Endothelial cell of umbilical vein (primary cell): ENCODE data around the gene ZBTB7B. TPM values are rescaled to one million over a fixed set of nuclear protein-coding genes. Genes with fewer than 3 reads are reported as not detected.

ENCODE experiments used
- BruUV-seq: library from RNA; stranded (reverse); fragments of 400-500 nt; replicated peaks from 2 replicates; lab custom pipeline; 2021; lab: Mats Ljungman, UMichigan
- CTCF ChIA-PET: fragments of 300-600, 350-600 bp; sonication (Branson Sonifier 250); formaldehyde crosslinking; loops from one replicate; lab custom pipeline; 2021; ENCODE audit warnings: antibody characterized with exemption, inconsistent platforms; lab: Charles Lee
- POLR2A ChIA-PET: fragments of 300-600, 350-600 bp; sonication (Branson Sonifier 250); formaldehyde crosslinking; loops from one replicate; lab custom pipeline; 2021; ENCODE audit warnings: antibody characterized with exemption, inconsistent platforms; lab: Charles Lee
- DNase-seq: peaks from one replicate; pipeline ENCODE4 v3.0.0-alpha.2; 2011; ENCODE audit warnings: low read depth, low spot score
- FAIRE-seq: peaks from 2 replicates; lab custom pipeline; 2011; peaks lifted over from hg19 to GRCh38; lab: Jason Lieb, UNC
- H2AFZ ChIP-seq: 2 replicates; pipeline ENCODE4 v1.6.0; 2012; ENCODE audit warnings: low read depth, low read length, control low read depth, inconsistent platforms
- H3K27ac ChIP-seq: 2 replicates; pipeline ENCODE4 v1.5.1; 2011; ENCODE audit warnings: low read depth, mild to moderate bottlenecking, control low read depth, low read length, moderate library complexity; ENCODE audit not compliant: insufficient read depth
- H3K27me3 ChIP-seq, 2 experiments: 2 replicates each; pipeline versions ENCODE4 v1.6.0 to v1.6.1; 2011; ENCODE audit warnings: low read length in 2 of 2, mixed read lengths in 1 of 2; ENCODE audit not compliant: control insufficient read depth in 2 of 2, insufficient read depth in 2 of 2
- H3K36me3 ChIP-seq, 2 experiments: 2 replicates in 1 of 2; 3 replicates in 1 of 2; pipeline ENCODE4 v1.5.1; 2011; ENCODE audit warnings: low read length in 2 of 2, mild to moderate bottlenecking in 1 of 2, moderate library complexity in 1 of 2; ENCODE audit not compliant: control insufficient read depth in 2 of 2, insufficient read depth in 2 of 2; ENCODE audit errors: extremely low read depth in 1 of 2
- H3K4me1 ChIP-seq: 3 replicates; pipeline ENCODE4 v1.5.1; 2011; ENCODE audit warnings: mild to moderate bottlenecking, low read length; ENCODE audit not compliant: control insufficient read depth, insufficient read depth; ENCODE audit errors: extremely low read depth
- H3K4me2 ChIP-seq: 2 replicates; pipeline ENCODE4 v1.6.1; 2011; ENCODE audit warnings: low read length, control low read depth, mixed read lengths; ENCODE audit not compliant: insufficient read depth
- H3K4me3 ChIP-seq, 3 experiments: fragments of 200-600 bp in 1 of 3; sonication (generic), shearing (Covaris generic) in 1 of 3; replicated peaks in 1 of 3; 2 replicates each; pipeline ENCODE4 v1.5.1; 2011 to 2016; ENCODE audit warnings: control low read depth in 3 of 3, low read length in 3 of 3, mild to moderate bottlenecking in 2 of 3, inconsistent platforms in 1 of 3, low read depth in 1 of 3, moderate library complexity in 1 of 3; ENCODE audit not compliant: insufficient read depth in 1 of 3
- H3K79me2 ChIP-seq: 2 replicates; pipeline ENCODE4 v1.6.0; 2012; ENCODE audit warnings: low read length, inconsistent platforms; ENCODE audit not compliant: control insufficient read depth, insufficient read depth
- H3K9ac ChIP-seq: replicated peaks from 2 replicates; pipeline ENCODE3; 2011; ENCODE audit warnings: low read length, control low read depth; ENCODE audit not compliant: insufficient read depth; ENCODE audit errors: extremely low read depth
- H3K9me1 ChIP-seq: replicated peaks from 3 replicates; pipeline ENCODE4 v1.6.0; 2011; ENCODE audit warnings: mild to moderate bottlenecking, low read length; ENCODE audit not compliant: control insufficient read depth, insufficient read depth; ENCODE audit errors: extremely low read depth
- H3K9me3 ChIP-seq: replicated peaks from 2 replicates; pipeline ENCODE4 v1.5.1; 2012; ENCODE audit warnings: low read length, inconsistent platforms; ENCODE audit not compliant: control insufficient read depth, insufficient read depth
- H4K20me1 ChIP-seq: replicated peaks from 2 replicates; pipeline ENCODE3; 2011; ENCODE audit warnings: mild to moderate bottlenecking, low read length; ENCODE audit not compliant: control insufficient read depth, insufficient read depth; ENCODE audit errors: extremely low read depth
- CTCF ChIP-seq, 2 donors: IDR thresholded peaks; 1 replicate in 1 of 2; 2 replicates in 1 of 2; pipeline ENCODE4 v1.5.1; 2011; ENCODE audit warnings: low read length in 2 of 2, mild to moderate bottlenecking in 2 of 2, moderate library complexity in 2 of 2, control low read depth in 1 of 2, inconsistent platforms in 1 of 2, low read depth in 1 of 2; ENCODE audit not compliant: insufficient read depth in 1 of 2; ENCODE audit errors: extremely low read depth in 1 of 2
- EZH2 ChIP-seq: IDR thresholded peaks from 2 replicates; pipeline ENCODE4 v1.6.1; 2012; ENCODE audit warnings: borderline replicate concordance, low read depth, mild to moderate bottlenecking, moderate library complexity, low read length, inconsistent platforms; ENCODE audit not compliant: severe bottlenecking
- FOS ChIP-seq: IDR thresholded peaks from 2 replicates; pipeline ENCODE4 v1.6.1; 2011; ENCODE audit warnings: mild to moderate bottlenecking, low read length, moderate library complexity, borderline replicate concordance; ENCODE audit not compliant: insufficient read depth
- GATA2 ChIP-seq: IDR thresholded peaks from 2 replicates; pipeline ENCODE4 v1.7.0; 2011; ENCODE audit warnings: low read depth, mild to moderate bottlenecking, moderate library complexity, mixed read lengths, low read length; ENCODE audit not compliant: insufficient read length, insufficient read depth
- JUN ChIP-seq: IDR thresholded peaks from 2 replicates; pipeline ENCODE4 v1.6.1; 2011; ENCODE audit warnings: borderline replicate concordance, low read depth; ENCODE audit not compliant: insufficient read length, insufficient read depth
- MAX ChIP-seq: IDR thresholded peaks from 2 replicates; pipeline ENCODE4 v1.6.1; 2011; ENCODE audit not compliant: insufficient read depth, insufficient read length
- MYC ChIP-seq: IDR thresholded peaks from one replicate; pipeline ENCODE4 v1.6.1; 2011; ENCODE audit warnings: mild to moderate bottlenecking, low read depth, low read length
- POLR2A ChIP-seq: IDR thresholded peaks from 2 replicates; pipeline ENCODE4 v1.6.1; 2012; ENCODE audit warnings: low read depth, mild to moderate bottlenecking, control low read depth, low read length
- POLR2AphosphoS5 ChIP-seq: IDR thresholded peaks from 2 replicates; pipeline ENCODE4 v1.6.1; 2012; ENCODE audit warnings: low read depth, mild to moderate bottlenecking, control low read depth, low read length, moderate library complexity; ENCODE audit not compliant: insufficient read depth
- dilution Hi-C: fragments of 300-500 bp; cut with MboI; formaldehyde crosslinking; loops from one replicate; pipeline ENCODE4 v1.15.0; 2019; ENCODE audit warnings: low sequenced_read_pairs; ENCODE audit not compliant: extremely low pct_ligation_motif_present
- intact Hi-C: fragments of 100-400 bp; cut with micrococcal nuclease; formaldehyde crosslinking; loops from one replicate; pipeline ENCODE4 v1.10.0; 2022
- polyA plus RNA-seq, 4 experiments: library from polyadenylated mRNA; depleted of rRNA in 3 of 4; stranded (reverse) in 3 of 4; unstranded in 1 of 4; fragments of >200 nt; gene quantifications; 2 replicates each; pipeline versions ENCODE4 v1.2.1 to v1.2.3, GENCODE V29; 2011 to 2012; ENCODE audit warnings: missing spikeins in 1 of 4
- total RNA-seq: library from RNA; stranded (reverse); gene quantifications from 2 replicates; pipeline ENCODE4 v1.2.3, GENCODE V29; 2021

ZBTB7B gene
- total and polyA plus RNA-seq, 2 donors (not counting 3 experiments of a cell fraction or from before 2014, with no cell fraction given): 20.0 to 26.2 TPM

DNA sequence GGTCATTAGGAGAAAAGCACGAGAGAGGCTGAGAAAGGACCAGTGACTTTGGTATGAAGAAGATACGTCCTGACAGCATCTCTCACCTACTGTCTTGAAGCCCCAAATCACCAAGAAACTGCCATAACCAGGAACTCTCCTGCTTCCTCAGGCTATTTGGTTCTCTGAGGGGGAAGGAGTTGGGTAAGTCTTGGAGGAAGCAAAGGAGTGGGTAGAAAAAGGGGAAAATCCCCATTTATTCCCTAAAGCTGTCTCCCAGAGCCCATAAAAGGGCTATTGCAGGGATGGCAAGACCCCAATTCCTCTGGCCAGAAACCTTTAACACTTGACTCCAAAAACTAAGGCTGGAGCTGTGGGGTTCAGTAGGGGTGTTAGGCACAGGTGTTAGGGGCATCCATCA is 44.6 kb upstream of the ZBTB7B start:
- intact Hi-C loops: no loop called here

More for the DNA sequence above, 44.6 kb upstream of the ZBTB7B start:
- H3K4me2 ChIP-seq: no peak overlapping the region
- H3K79me2 ChIP-seq: peaks cover 9% of the 10 kb centered on the region
- no peaks in the 10 kb centered on the region for H4K20me1 ChIP-seq
- peaks cover 0 to 10% of the 10 kb centered on the region in 2 experiments for H3K36me3 ChIP-seq
- BruUV-seq: no TSS peak
- no peaks in the 10 kb centered on the region for H3K27me3 ChIP-seq
- ChIA-PET CTCF (interaction anchor here (1.2 to 1.4 kb wide), 2 partner anchors 14 to 59 kb away, joined by 3 to 4 read pairs; no protein-coding TSS in a partner anchor), POLR2A (no interaction called here)
- no peak overlapping the region for H3K27ac ChIP-seq
- H3K9me3 ChIP-seq: no peaks in the 10 kb centered on the region
- dilution Hi-C loops: no loop called here
- H3K4me3 ChIP-seq: no peak overlapping the region
- no peak for DNase-seq
- peaks cover 33% of the 10 kb centered on the region for H3K4me1 ChIP-seq
- H3K9ac ChIP-seq: no peak overlapping the region
- H2AFZ ChIP-seq: no peak overlapping the region
- no peak for FAIRE-seq
- no peaks in the 10 kb centered on the region for H3K9me1 ChIP-seq
- TF ChIP-seq EZH2 (no peak), CTCF (IDR thresholded peaks at IDR 0.05; ENCODE audit: extremely low read depth in 1 of 2, insufficient read depth in 1 of 2, low read depth in 1 of 2, low read length in 2 of 2) (no peak), JUN (no peak), MAX (no peak), GATA2 (no peak), POLR2A (no peak), POLR2AphosphoS5 (no peak), FOS (no peak), MYC (no peak)
